Activated effector memory CD4-positive, alpha-beta T cell treated with anti-CD3 and anti-CD28 coated beads, Interleukin-2, amount 50 U/mL, for 16 hours (primary cell): ENCODE measurements around the gene FXYD2.
A peak's percentile ranks its signal among the peaks of the same experiment; 100 is the strongest.

Experiments used
- DNase-seq: peaks from one replicate; pipeline ENCODE4 v3.0.0-alpha.2; 2020

FXYD2 gene

DNA sequence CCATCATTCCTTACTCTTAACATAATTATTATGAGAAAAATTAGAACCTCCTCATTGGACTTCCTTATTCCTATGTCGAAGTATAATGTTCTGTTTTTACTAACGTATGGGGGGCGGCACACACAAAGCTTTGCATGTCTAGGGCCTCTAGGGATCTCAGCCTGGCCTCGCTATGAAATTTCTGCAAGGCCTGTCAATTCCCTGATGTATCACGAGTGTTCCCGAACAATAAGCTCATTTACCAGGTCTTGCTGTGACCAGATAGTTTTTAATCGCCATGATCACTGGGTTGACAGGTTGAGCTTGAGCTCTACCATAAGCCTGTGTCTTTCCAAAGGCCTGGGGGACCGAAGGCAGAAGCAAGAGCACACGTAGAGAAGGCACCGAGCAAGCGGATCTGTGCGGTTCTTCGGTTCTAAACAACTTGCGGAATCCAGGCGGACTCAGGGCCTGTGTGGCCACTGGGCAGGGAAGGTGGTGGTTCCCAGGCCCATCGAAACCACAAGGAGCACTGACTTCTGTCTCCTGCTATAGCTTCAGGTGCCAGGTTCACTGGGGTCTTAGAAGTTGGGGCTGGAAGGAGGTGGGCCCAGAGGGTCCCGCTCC is 10.4 kb upstream of the FXYD2 start:
- peak; percentile 10 for DNase-seq

GRCh38 chr11:117834068-117834810 is 9.7 kb upstream of the FXYD2 start:
- peak; percentile 37 for DNase-seq

DNA sequence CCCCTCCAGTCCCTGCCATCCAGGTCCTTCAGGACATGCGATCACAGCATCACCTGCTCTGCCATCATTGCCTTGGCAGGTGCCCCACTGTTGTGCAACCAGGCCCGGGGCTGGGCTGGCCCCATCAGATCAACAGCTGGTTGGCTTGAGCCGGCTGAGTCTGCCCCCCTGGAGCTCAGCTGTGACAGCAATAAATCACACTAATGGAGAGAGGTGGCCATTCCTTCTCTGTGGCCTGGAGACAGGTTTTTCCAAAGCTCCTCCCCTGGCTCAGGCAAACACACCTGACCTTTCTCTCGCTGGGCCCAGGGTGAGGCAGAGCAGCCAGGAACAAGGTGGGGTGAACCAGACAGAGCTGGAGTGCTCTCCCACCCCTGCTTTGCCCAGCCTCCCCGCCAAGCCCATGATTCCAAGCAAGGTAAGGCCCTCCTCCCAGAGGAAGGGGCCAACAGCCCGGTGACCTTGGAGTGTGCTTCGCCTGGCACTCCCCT is 8.9 kb upstream of the FXYD2 start:
- peak; percentile 61 for DNase-seq

- peak; percentile 53 for DNase-seq
Observed at GRCh38 chr11:117832511-117832910, 8.0 kb upstream of the FXYD2 start.

- DNase-seq: peak; percentile 54
Observed at GRCh38 chr11:117831661-117832415, 7.3 kb upstream of the FXYD2 start.

DNA sequence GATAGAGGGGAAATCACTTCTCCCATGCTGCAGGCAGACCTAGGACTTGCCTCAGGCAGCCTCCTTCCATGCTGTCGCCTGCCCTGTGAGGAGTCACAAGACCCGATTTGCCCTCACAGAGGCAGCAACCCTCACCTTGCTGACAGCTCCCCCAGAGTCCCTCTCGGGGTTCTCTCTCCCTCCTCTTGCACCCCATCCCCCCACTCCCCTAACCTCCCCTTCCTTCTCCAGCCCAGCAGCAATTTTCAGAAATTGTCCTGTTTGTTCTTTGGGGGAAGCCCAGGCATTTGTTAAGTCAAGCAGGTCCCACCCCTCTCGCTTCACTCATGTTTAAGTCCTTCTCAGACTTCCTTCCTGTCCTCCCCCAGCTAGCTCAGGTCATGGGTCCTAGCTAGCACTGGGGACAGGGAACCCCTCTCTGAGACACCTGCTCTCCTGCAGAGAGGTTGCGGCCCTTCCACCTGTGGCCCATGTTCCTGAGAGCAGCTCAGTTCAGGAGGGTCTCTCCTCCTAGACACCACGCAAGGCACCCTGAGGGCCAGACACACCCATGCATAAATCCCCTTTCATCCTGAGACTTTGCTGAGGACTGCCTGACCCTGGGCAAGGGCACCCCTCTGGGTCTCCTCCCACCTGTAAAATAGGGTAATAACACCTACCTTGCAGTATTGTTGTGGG is 6.3 kb upstream of the FXYD2 start:
- DNase-seq: peak; percentile 59

DNA sequence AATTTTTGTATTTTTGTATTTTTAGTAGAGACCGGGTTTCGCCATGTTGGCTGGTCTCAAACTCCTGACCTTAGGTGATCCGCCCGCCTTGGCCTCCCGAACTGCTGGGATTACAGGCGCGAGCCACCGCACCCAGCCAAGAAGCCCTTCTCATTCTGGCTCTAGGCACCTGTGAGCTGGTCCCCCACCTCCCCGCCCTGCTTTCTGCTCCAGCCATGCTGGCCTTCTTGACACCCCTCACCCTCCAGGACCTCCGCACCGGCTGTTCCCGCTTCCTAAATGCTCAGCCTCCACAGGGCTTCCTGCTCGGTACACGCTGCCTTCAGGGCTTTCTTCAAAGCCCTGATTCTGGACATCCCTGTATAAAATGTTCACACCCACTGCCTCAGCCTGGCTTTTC is 5.5 kb upstream of the FXYD2 start:
- DNase-seq: peak; percentile 45

GRCh38 chr11:117829369-117829725 is 4.8 kb upstream of the FXYD2 start:
- peak; percentile 64 for DNase-seq

GRCh38 chr11:117828611-117829368 is 4.2 kb upstream of the FXYD2 start:
- DNase-seq: peak; percentile 93

DNA sequence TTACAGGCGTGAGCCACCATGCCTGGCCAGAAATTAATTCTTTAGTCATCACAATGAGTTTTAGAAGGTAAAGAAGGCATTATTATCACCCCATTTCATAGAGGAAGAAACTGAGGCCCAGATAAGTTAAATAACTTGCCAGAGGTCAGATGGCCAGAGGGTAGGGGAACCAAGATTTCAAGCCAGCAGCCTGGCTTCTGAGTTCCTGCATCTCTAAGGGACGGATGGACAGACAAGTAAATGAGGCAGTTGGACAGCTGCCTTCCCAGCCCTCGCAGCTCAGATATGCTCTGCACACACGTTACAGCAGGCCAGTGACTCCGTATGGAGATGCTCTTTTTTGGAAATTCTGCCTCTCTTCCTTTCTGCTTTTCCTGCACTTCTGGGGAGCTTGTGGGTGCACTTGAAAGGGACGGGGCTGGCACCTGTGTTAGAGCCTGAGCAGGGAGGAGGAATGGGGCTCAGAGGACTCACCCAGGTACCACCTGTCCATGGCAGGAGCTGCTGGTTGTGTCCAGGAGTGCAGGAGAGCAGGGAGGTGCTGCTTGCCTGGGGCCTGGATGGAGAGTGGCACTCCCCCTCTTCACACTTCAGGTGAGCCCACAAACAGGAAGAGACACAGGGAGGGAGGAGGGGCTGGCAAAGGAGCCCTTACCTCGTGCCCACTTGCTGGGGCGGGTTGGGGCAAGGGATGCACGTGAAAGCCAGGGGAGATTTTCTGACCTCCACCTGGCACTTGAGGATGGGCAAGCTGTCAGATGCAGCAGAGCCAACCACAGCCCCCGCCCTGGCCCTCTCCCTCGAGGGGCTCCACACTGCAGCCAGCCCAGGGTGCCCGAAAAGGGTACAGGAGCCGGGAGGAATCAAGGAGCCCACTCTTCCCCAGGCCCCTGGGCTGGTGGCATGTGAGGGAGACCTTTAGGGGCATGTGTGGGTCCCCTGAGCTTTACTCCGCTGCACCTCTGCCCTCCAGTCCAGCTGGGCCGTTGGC is 3.3 kb upstream of the FXYD2 start:
- DNase-seq: peak; percentile 69

DNA sequence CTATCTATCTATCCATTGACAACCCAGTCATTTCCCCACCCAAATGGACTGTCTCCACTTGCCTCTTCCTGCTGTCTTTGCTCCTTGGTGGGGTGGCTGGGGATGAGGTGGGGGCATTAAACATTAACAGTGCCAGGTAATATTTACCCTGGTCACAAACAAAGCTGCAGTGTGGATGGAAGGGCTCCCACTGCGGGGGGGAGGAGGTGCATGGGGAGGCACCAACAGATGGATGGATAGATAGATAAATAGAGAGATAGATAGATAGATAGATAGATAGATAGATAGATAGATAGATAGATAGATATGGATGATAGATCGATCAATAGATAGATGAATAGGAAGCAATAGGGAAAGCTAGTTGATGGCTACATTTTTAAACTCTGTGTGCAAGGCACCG is 2.3 kb upstream of the FXYD2 start:
- DNase-seq: peak; percentile 45

DNA sequence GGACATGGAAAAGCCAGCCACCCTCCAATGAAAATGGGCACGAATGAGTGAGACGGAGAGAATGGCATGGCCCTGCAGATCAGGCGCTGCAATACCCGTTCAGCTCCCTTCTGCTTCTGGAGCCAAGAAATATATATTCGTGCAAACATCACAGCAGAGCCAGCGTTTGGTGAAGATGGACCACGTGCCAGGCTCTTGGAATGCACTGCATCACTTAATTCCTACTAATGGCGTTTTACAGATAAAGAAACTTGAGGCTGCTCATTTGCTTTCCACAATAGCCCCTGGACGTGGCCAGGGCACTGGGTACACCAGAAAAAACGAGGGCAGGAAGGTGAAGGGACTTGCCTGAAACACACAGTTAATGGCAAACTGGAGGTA is 1.6 kb upstream of the FXYD2 start:
- no peak for DNase-seq

- DNase-seq: peak; percentile 43
Observed at GRCh38 chr11:117825538-117826189, 1.1 kb upstream of the FXYD2 start.

DNA sequence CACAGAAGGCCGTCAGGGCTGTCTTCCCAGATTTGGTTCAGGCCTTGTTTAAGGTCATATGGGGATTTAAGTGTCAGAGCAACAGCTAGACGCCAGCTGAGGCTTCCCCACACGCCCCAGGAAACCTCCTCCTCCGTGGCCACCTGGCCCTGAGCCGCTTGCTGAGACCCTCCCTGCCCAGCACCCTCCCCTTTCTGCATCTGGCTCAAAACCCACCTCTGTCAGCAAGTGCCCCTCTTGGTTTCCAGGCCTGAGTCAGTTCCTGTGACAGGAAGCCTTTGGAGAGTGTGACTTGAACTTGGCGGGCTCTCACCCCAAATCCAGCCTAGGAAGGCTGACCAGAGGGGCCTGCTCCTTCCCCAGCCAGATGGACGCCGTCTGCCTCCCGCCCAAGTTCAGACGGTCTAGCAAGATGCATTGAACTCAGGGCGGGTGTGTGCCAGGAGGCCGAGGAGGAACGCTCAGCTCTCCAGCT is 561 bp downstream of the FXYD2 start:
- peak; percentile 56 for DNase-seq

GRCh38 chr11:117823294-117823945 is 1.1 kb downstream of the FXYD2 start:
- DNase-seq: peak; percentile 65

GRCh38 chr11:117822074-117823033 is 2.2 kb downstream of the FXYD2 start:
- peak; percentile 76 for DNase-seq

DNA sequence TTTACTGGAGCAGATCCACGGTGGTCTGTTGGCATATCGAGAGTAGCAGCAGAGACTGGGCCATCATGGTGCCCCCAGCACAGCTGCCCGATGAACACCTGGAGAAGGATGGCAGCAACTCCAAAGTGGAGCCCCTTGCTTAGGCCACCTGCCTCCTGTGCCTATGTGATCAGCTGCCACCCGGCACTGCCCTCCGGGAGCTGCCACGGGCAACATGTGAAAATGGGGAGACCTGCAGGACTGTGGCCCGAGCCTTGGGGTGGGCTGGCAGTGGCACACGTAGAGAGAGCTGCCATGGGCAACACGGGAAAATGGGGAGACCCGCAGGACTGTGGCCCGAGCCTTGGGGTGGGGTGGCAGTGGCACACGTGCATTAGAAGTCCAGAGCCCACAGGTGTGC is 3.1 kb downstream of the FXYD2 start:
- no peak for DNase-seq

- DNase-seq: no peak
Observed at GRCh38 chr11:117820516-117820915, 4.0 kb downstream of the FXYD2 start.

GRCh38 chr11:117820071-117820470 is 4.5 kb downstream of the FXYD2 start:
- DNase-seq: no peak
